RWPE1 (cell line): ENCODE results near the gene RPL26.
"Not testable (repeated sequence)": the region's sequence is repeated elsewhere in the genome, so short reads cannot be mapped to it uniquely, and the experiment has no call there.

Experiments
- CTCF ChIA-PET: fragments of 350-600 bp; sonication (Branson Sonifier 250); formaldehyde crosslinking; extraction: SDS; loops from one replicate; lab custom pipeline; 2021; lab: Yijun Ruan, JAX
- POLR2A ChIA-PET: fragments of 400-600 bp; formaldehyde crosslinking; extraction: SDS; loops from one replicate; lab custom pipeline; 2020; ENCODE audit warnings: antibody characterized with exemption; ENCODE audit not compliant: low non-redundant PET; lab: Yijun Ruan, JAX
- DNase-seq: peaks from one replicate; pipeline ENCODE4 v3.0.0; 2012; ENCODE audit warnings: low spot score
- H3K27ac ChIP-seq: fragments of 450-650 bp; 2 replicates; pipeline ENCODE4 v1.5.1; 2017
- CTCF ChIP-seq: fragments of 450-650 bp; conservative IDR thresholded peaks from 2 replicates; pipeline ENCODE4 v1.5.1; 2017; ENCODE audit warnings: low read depth, mild to moderate bottlenecking

Gene RPL26

GRCh38 chr17:8354236-8354635 is 28.8 kb downstream of the RPL26 start:
- CTCF ChIA-PET = no interaction called here
- TF ChIP-seq CTCF = no peak
- POLR2A ChIA-PET = no interaction called here
- no peak overlapping the region for H3K27ac ChIP-seq
- no peak for DNase-seq

- no peak for DNase-seq
- ChIA-PET CTCF (no interaction called here), POLR2A (no interaction called here)
- H3K27ac ChIP-seq = no peak overlapping the region
- no peak for TF ChIP-seq CTCF
Measured at GRCh38 chr17:8353736-8354135, 29.3 kb downstream of the RPL26 start.

GRCh38 chr17:8350339-8350738 is 32.7 kb downstream of the RPL26 start:
- H3K27ac ChIP-seq = no peak overlapping the region
- ChIA-PET CTCF (no interaction called here), POLR2A (no interaction called here)

DNA sequence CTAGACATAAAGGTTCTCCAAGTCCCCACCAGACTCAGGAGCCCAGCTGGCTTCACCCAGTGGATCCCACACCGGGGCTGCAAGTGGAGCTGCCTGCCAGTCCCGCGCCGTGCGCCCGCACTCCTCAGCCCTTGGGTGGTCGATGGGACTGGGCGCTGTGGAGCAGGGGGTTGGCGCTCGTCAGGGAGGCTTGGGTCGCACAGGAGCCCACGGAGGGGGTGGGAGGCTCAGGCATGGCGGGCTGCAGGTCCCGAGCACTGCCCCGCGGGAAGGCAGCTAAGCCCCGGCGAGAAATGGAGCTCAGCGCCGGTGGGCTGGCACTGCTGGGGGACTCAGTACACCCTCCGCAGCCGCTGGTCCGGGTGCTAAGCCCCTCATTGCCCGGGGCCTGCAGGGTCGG is 36.0 kb downstream of the RPL26 start:
- DNase-seq, CTCF ChIA-PET, POLR2A ChIA-PET, H3K27ac ChIP-seq: not testable (repeated sequence)

More at GRCh38 chr17:8350339-8350738, 32.7 kb downstream of the RPL26 start:
- TF ChIP-seq CTCF = no peak
- no peak for DNase-seq

GRCh38 chr17:8345951-8346665 is 36.9 kb downstream of the RPL26 start:
- no peak for DNase-seq
- TF ChIP-seq CTCF = no peak
- CTCF ChIA-PET = no interaction called here
- POLR2A ChIA-PET = no interaction called here
- no peak overlapping the region for H3K27ac ChIP-seq

DNA sequence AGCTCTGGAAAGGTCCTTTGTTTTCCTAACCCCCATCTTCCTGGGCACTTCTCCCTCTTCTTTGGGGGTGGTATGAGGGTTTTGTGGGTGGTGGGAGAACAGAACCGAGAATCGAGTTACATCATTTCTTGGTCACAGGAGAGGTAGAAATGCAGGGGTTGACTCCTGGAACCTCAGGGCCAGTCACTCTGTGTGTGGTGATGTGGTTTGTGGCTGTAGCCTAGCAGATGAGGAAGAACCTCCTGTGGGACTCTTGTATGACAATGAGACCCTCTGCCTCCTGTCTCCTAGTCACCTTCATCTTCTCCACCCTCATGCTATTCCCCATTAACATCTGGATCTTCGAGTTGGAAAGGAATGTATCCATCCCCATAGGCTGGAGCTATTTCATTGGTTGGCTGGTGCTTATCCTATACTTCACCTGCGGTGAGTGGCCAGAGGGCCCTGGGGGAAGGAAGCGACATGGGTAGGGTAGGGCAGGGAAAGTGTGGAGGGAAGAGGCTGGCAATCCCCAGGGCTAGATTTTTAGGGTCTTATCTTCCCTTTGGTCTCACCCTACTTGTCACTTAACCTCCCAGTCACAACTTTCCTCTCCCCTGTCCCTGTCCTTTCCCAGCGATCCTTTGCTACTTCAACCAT is 37.8 kb downstream of the RPL26 start:
- POLR2A ChIA-PET = no interaction called here
- no peak for TF ChIP-seq CTCF
- no peak for DNase-seq
- CTCF ChIA-PET = interaction anchor here (0.5 kb wide), 1 partner anchor 19 kb away, joined by 8 read pairs; no protein-coding TSS in a partner anchor
- H3K27ac ChIP-seq = no peak overlapping the region

DNA sequence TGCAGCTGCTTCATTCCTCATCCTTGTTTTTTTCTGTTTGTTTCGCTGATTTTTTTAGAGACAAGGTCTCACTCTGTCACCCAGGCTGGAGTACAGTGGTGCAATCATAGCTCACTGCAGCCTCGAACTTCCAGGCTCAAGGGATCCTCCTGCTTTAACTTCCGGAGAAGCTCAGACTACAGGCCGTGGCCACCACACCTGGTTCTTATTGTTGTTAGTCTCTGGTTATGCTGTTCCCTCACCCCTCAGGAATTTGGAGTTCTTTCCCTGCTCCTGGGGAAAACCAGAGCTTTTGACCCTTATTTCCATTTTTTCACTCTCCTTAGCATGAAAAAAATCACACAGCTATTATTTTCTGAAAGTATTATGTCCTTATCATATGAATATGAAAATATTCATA is 41.5 kb downstream of the RPL26 start:
- TF ChIP-seq CTCF = no peak
- POLR2A ChIA-PET = no interaction called here
- CTCF ChIA-PET = no interaction called here
- H3K27ac ChIP-seq = no peak overlapping the region
- DNase-seq = no peak
